Measurements from ENCODE around the gene ARHGEF28. TPM values are rescaled to one million over a fixed set of nuclear protein-coding genes. Genes with fewer than 3 reads are reported as not detected.
A peak's percentile ranks its signal among the peaks of the same experiment; 100 is the strongest.

Gene ARHGEF28
- polyA plus RNA-seq, 3 donors = not detected

DNA sequence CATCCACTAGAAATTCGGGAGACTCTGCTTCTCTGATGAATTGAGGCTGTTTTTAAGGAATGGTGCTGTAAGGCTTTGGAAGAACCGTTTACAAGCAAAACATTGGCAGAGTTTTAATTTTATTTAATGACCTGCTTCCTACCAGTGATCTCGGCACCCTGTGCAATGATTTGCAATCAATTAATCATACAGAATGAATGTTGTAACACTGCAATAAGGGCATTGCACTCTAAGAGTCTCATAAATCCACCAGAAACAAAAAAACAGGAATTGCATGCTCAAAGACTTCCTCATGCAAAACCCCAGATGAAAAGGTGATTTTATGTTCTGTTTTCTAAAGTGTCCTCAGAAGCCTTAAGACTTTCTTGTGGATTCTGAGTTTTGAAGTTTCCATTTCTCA is 295.7 kb downstream of the ARHGEF28 start:
- Histone ChIP-seq H3K4me2 (replicated peaks; ENCODE audit: extremely low read depth, low read length, poor library complexity, severe bottlenecking) (no peak overlapping the region), H3K27me3 (ENCODE audit: control insufficient read depth in 2 of 2, insufficient read depth in 2 of 2, low read length in 2 of 2) (no peaks in the 10 kb centered on the region), H3K9me3 (replicated peaks in 1 of 2; ENCODE audit: control insufficient read depth in 1 of 2, insufficient read depth in 1 of 2, low read length in 2 of 2) (no peaks in the 10 kb centered on the region), H3K4me3 (replicated peaks in 1 of 3; ENCODE audit: low read depth in 2 of 3, low read length in 3 of 3) (no peak overlapping the region), H4K20me1 (ENCODE audit: insufficient read depth, low read length) (no peaks in the 10 kb centered on the region), H3K9ac (ENCODE audit: insufficient read depth, low read length, poor library complexity, severe bottlenecking) (no peak overlapping the region), H3K36me3 (replicated peaks in 1 of 2; ENCODE audit: control insufficient read depth in 1 of 2, insufficient read depth in 2 of 2, low read length in 2 of 2) (no peaks in the 10 kb centered on the region), H2AFZ (ENCODE audit: insufficient read depth, low read depth, low read length, poor library complexity, severe bottlenecking) (no peak overlapping the region), H3K27ac (ENCODE audit: low read depth in 1 of 2, low read length in 2 of 2) (no peak overlapping the region), H3K4me1 (ENCODE audit: control insufficient read depth in 1 of 2, insufficient read depth in 2 of 2, low read length in 2 of 2) (peaks cover 20 to 22% of the 10 kb centered on the region in 2 donors), H3K79me2 (ENCODE audit: insufficient read depth, low read length) (no peaks in the 10 kb centered on the region)
- peak in 2 of 3 donors; percentile 5 to 15 for DNase-seq
- no peaks in the 10 kb centered on the region for H3K27me3 Mint-ChIP-seq (ENCODE audit: low read depth in 3 of 3)
- intact Hi-C loops (cut with micrococcal nuclease) = no loop called here
- 10% methylated on average over 2 of the region's 3 CpGs for WGBS (ENCODE audit: insufficient coverage)
- H3K4me3 Mint-ChIP-seq = no peak overlapping the region
- H3K9me3 Mint-ChIP-seq = no peaks in the 10 kb centered on the region
- H3K36me3 Mint-ChIP-seq = no peaks in the 10 kb centered on the region
- no peak overlapping the region for H3K27ac Mint-ChIP-seq
- TF ChIP-seq, protein P1, sequence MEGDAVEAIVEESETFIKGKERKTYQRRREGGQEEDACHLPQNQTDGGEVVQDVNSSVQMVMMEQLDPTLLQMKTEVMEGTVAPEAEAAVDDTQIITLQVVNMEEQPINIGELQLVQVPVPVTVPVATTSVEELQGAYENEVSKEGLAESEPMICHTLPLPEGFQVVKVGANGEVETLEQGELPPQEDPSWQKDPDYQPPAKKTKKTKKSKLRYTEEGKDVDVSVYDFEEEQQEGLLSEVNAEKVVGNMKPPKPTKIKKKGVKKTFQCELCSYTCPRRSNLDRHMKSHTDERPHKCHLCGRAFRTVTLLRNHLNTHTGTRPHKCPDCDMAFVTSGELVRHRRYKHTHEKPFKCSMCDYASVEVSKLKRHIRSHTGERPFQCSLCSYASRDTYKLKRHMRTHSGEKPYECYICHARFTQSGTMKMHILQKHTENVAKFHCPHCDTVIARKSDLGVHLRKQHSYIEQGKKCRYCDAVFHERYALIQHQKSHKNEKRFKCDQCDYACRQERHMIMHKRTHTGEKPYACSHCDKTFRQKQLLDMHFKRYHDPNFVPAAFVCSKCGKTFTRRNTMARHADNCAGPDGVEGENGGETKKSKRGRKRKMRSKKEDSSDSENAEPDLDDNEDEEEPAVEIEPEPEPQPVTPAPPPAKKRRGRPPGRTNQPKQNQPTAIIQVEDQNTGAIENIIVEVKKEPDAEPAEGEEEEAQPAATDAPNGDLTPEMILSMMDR (IDR thresholded peaks at IDR 0.05) = no peak
- peaks cover 27% of the 10 kb centered on the region for H3K4me1 Mint-ChIP-seq

DNA sequence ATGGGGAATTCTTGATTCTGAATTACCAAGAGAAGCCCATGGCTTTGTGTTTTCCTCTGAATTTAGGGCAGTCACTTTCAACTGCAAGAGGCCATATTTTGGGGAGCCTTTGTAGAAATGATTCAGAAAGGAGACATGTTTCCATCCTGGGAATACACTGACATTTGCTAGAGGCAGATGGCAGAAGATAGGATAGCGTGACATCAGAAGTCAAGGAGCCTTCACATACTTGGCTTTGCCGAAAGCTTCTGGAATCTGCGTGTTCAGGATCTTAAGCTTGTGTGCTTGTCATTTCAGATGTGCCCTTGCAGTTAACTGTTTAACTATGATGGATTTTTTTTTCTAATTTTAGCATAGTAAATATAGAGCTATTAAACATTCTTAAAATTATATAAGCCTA is 296.2 kb downstream of the ARHGEF28 start:
- Histone ChIP-seq H3K4me1 (ENCODE audit: control insufficient read depth in 1 of 2, insufficient read depth in 2 of 2, low read length in 2 of 2) (peaks cover 20 to 22% of the 10 kb centered on the region in 2 donors), H3K79me2 (ENCODE audit: insufficient read depth, low read length) (no peaks in the 10 kb centered on the region), H3K4me3 (replicated peaks in 1 of 3; ENCODE audit: low read depth in 2 of 3, low read length in 3 of 3) (no peak overlapping the region), H4K20me1 (ENCODE audit: insufficient read depth, low read length) (no peaks in the 10 kb centered on the region), H3K36me3 (replicated peaks in 1 of 2; ENCODE audit: control insufficient read depth in 1 of 2, insufficient read depth in 2 of 2, low read length in 2 of 2) (no peaks in the 10 kb centered on the region), H3K9ac (ENCODE audit: insufficient read depth, low read length, poor library complexity, severe bottlenecking) (no peak overlapping the region), H3K4me2 (replicated peaks; ENCODE audit: extremely low read depth, low read length, poor library complexity, severe bottlenecking) (no peak overlapping the region), H3K9me3 (replicated peaks in 1 of 2; ENCODE audit: control insufficient read depth in 1 of 2, insufficient read depth in 1 of 2, low read length in 2 of 2) (no peaks in the 10 kb centered on the region), H3K27me3 (ENCODE audit: control insufficient read depth in 2 of 2, insufficient read depth in 2 of 2, low read length in 2 of 2) (no peaks in the 10 kb centered on the region), H3K27ac (ENCODE audit: low read depth in 1 of 2, low read length in 2 of 2) (no peak overlapping the region), H2AFZ (ENCODE audit: insufficient read depth, low read depth, low read length, poor library complexity, severe bottlenecking) (no peak overlapping the region)
- 100% methylated on average over 1 of the region's 3 CpGs for WGBS (ENCODE audit: insufficient coverage)
- TF ChIP-seq, protein P1 (IDR thresholded peaks at IDR 0.05) = no peak
- no peaks in the 10 kb centered on the region for H3K27me3 Mint-ChIP-seq (ENCODE audit: low read depth in 3 of 3)
- no peak for DNase-seq
- no peak overlapping the region for H3K27ac Mint-ChIP-seq
- intact Hi-C loops (cut with micrococcal nuclease) = no loop called here
- H3K9me3 Mint-ChIP-seq = no peaks in the 10 kb centered on the region
- no peaks in the 10 kb centered on the region for H3K36me3 Mint-ChIP-seq
- peaks cover 27% of the 10 kb centered on the region for H3K4me1 Mint-ChIP-seq
- H3K4me3 Mint-ChIP-seq = no peak overlapping the region

All from CD14-positive monocyte (primary cell).